HG02798 (cell line): ENCODE data around the gene ZC3H12A.
"Not testable (repeated sequence)": the region's sequence is repeated elsewhere in the genome, so short reads cannot be mapped to it uniquely, and the experiment has no call there.

Experiments used
- ATAC-seq: cut with Tn5 transposase; IDR thresholded peaks from one replicate; pipeline ENCODE4 v1.9.1; 2021; ENCODE audit warnings: mild to moderate bottlenecking; ENCODE audit not compliant: unreplicated experiment, poor library complexity

ZC3H12A gene

GRCh38 chr1:37497832-37498231 is 23.5 kb downstream of the ZC3H12A start:
- ATAC-seq = no peak

DNA sequence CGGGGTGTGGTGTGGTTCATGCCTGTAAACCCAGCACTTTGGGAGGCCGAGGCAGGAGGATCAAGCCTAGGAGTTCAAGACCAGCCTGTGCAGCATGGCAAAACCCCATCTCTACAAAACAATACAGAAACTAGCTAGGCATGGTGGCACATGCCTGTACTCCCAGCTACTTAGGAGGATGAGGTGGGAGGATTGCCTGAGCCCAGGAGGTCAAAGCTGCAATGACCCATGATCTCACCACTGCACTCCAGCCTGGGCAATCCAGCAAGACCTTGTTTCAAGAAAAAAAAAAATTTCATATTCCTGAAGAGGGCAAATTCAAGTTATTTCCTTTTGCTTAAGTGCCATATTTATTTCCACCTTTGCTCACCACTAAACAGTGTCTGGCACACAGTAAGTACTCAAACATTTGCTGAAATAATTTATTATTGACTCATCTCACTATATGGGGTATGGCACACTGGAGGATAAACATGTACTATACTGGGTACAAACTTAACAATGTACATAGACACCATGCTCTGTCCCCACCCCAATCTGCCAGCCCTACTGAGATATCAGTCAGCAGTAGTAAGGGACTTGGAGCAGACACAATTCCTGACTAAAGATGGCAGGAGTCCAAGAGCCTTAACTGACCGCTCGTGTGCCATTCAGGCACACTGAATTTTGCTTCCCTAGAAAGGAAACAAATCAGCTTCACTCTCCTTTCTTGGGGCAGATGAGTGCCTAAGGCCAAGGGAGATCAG is 24.7 kb downstream of the ZC3H12A start:
- ATAC-seq = no peak

DNA sequence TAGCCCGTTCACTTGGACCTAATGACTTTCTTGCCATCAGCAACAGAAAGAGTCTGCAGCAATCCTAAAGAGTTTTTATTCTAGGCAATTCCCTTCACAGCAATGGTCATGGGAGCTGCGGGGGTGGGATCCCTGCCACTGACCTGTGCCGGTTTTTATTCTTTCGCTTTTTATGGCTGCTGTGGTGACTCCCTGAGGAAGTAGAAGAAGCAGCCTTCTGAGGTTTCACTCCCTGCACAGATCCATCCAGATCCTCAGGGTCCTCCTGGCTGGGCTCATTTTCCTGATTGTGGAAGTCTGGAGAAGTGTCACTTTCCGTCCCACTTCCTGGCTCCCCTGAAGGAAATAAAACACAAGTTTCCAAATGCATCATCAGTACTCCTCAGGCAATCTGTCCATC is 27.3 kb downstream of the ZC3H12A start:
- ATAC-seq = no peak

- ATAC-seq = no peak
These were observed 27.7 kb downstream of the ZC3H12A start for GRCh38 chr1:37502104-37502503.

DNA sequence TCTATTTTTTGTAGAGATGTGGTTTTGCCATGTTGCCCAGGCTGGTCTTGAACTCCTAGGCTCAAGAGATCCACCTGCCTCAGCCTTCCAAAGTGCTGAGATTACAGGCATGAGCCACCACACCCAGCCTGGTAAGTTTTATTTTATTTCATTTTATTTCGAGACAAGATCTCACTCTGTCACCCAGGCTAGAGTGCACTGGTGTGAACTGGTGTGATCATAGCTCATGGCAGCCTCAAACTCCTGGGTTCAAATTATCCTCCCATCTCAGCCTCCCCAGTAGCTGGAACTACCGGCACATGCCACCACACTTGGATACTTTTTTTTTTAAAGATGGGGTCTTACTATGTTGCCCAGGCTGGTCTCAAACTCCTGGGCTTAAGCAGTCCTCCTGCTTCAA is 28.4 kb downstream of the ZC3H12A start:
- ATAC-seq = not testable (repeated sequence)

GRCh38 chr1:37506740-37507139 is 32.4 kb downstream of the ZC3H12A start:
- no peak for ATAC-seq

DNA sequence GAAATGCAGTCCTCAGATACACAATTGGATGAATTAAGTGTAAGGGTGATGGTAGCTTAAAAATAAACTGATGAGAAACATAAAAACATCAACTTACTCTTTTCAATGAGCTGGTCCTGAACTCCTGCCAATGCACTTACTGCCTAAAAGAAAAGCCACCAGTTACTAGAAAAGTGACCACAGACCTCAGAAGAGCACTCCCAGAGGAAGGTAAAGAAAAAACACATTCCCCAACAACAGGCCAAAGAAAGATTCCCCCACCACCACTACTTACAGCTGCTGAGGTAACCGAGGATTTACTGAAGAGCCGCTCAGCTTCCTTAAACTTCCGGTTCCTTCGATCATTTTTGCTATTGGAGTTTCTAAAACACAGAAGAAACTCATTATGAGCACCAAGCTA is 34.8 kb downstream of the ZC3H12A start:
- ATAC-seq = no peak

DNA sequence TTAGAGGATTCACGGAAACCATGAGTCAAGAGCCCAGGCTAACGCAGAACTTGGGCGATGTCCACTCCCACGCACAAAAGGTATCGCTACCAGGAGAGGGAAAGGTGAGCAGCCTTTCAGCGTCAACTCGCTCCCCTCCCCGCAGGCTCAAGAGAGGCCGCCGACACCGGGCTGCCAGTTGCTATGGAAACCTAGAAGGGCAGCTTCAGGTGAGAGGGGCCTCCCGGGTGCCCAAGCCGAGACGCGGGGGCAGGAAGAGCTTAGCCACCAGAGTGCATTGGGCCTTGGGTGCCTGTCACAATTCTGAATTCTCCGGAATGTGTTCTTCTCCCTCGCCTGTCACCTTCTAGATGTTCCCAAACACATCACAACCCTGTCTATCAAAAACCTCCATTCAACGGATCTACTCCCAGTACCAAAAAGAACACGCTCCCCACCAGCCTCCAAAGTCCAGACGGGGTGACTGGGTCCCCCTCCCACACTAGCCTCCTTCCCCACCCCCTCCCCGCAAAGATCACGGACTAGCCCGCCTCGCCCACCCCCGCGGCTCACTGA is 39.5 kb downstream of the ZC3H12A start:
- ATAC-seq = peak; percentile 43

DNA sequence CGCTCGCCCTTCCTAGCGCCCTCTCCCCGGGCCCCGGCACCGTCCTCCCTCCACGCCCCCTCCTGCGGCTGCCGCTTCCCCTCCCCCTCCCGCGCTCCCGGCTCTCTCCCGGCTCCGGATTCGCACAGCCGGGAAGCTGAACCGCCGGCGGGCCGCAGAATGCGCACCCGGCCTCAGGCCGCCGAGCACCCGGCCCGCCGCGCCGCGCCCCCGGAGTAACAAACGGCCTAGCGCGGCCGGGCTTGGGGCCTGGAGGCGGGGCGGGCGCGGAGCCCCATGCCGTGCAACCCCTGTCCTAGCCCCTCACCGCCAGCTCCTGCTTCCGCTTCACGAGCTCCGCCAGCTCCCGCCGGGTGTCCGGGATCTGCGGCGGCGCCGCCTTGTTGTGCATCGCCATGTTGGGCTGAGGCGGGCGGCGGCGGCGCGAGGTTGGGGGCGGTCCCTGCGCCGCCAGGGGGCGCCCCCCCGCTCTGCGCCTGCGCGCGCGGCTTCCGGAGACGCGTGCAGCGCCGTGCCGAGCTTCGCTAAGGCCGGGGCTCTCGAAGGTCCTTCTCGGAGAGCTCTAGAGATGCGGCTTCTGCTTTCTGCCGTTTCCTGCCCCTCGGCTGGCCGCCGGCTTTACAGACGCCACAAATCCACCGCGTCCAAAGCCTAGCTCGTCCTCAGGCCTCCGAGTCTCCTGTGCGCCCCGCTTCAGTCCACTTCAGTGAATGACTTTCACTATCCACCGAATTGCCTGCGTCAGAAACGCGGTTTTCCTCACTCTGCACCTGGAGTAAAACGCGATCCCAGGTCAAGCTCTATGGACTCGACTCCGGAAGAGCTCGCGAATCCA is 40.2 kb downstream of the ZC3H12A start, which contains the start of gene MEAF6:
Gene MEAF6 (minus strand): TSS at position 417 of the 835 bp plus-strand sequence. CDS start 20 bp downstream, at position 397.
- ATAC-seq = peak; percentile 92

GRCh38 chr1:37515185-37516034 is 41.0 kb downstream of the ZC3H12A start:
- no peak for ATAC-seq

GRCh38 chr1:37517569-37517968 is 43.2 kb downstream of the ZC3H12A start:
- no peak for ATAC-seq

GRCh38 chr1:37518241-37518640 is 43.9 kb downstream of the ZC3H12A start:
- ATAC-seq = not testable (repeated sequence)

DNA sequence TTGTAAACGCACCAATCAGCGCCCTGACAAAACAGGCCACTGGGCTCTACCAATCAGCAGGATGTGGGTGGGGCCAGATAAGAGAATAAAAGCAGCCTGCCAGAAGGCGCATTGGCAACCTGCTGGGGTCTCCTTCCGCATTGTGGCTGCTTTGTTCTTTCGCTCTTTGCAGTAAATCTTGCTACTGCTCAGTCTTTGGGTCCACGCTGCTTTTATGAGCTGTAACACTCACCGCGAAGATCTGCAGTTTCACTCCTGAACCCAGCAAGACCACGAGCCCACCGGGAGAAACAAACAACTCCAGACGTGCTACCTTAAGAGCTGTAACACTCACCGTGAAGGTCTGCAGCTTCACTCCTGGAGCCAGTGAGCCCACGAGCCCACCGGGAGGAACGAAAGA is 44.5 kb downstream of the ZC3H12A start:
- ATAC-seq = not testable (repeated sequence)

DNA sequence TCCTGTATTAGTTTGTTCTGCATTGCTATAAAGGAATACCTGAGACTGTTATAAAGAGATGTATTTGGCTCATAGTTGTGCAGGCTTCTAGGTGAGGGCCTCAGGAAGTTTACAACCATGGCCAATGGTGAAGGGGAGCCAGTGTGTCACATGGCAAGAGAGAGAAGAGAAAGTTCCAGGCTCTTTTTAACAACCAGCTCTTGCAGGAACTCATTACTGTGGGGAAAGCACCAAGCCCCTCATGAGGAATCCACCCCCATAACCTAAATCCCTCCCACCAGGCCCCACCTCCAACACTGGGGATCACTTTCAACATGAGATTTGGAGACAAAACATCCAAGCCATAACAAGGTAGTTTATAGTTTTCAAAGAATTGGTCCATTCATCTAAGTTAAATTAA is 45.2 kb downstream of the ZC3H12A start:
- ATAC-seq = no peak

GRCh38 chr1:37529888-37530287 is 55.5 kb downstream of the ZC3H12A start:
- not testable (repeated sequence) for ATAC-seq

- ATAC-seq = not testable (repeated sequence)
These were observed 58.2 kb downstream of the ZC3H12A start for GRCh38 chr1:37532418-37533156.

DNA sequence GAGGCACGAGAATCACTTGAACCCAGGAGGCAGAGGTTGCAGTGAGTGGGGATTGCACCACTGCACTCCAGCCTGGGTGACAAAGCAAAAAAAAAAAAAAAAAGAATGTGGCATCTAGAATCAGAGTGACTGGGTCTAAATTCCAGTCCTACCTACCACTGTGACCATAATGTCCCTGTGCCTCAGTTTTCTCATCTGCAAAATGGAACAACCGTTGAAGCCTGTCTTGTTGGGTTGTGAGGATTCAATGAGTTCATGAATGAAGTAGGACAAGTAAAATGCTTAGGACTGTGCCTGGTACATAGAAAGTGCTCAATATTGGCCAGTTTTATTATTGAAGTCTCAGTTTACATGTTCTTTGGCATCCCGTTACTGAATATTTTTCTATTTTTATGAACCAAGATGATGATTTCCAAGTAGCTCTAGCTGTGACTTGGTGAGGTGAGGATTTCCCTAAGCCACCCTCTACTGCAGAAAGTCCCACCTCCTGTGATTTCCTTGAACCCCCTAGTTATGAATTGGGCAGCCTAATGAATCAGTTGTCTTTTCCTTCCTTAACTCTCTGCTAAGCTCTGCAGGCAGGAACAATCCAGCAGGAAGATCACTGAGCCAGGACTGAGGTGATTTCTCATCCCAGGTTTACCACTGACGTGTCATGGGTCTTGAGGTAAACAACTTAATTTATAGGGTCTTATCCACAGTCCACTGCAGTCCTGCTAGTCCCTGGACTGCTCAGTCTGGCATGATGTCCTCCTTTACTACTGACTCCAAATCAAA is 59.1 kb downstream of the ZC3H12A start:
- no peak for ATAC-seq
